Fibroblast of the aortic adventitia (primary cell): Measurements from ENCODE around the gene SIK3. TPM values are rescaled to one million over a fixed set of nuclear protein-coding genes. Genes with fewer than 3 reads are reported as not detected.
"Not testable (repeated sequence)": the region's sequence is repeated elsewhere in the genome, so short reads cannot be mapped to it uniquely, and the experiment has no call there.

Experiments used
- DNase-seq: peaks from one replicate; pipeline ENCODE4 v3.0.0-alpha.2; 2010; ENCODE audit warnings: low read depth
- H3K4me3 ChIP-seq: 2 replicates; pipeline ENCODE4 v1.5.1; 2011; ENCODE audit warnings: low read depth, mild to moderate bottlenecking, control low read depth, low read length, moderate library complexity
- CTCF ChIP-seq: IDR thresholded peaks from 2 replicates; pipeline ENCODE4 v1.5.1; 2011; ENCODE audit warnings: mild to moderate bottlenecking, low read length, control low read depth, inconsistent platforms; ENCODE audit not compliant: insufficient read depth
- total RNA-seq: library from RNA; depleted of rRNA; stranded (reverse); fragments of >200 nt; gene quantifications from 2 replicates; pipeline ENCODE4 v1.2.3, GENCODE V29; 2012; ENCODE audit warnings: low replicate concordance

SIK3 gene
- total RNA-seq, 1 donor = 18.4 TPM

DNA sequence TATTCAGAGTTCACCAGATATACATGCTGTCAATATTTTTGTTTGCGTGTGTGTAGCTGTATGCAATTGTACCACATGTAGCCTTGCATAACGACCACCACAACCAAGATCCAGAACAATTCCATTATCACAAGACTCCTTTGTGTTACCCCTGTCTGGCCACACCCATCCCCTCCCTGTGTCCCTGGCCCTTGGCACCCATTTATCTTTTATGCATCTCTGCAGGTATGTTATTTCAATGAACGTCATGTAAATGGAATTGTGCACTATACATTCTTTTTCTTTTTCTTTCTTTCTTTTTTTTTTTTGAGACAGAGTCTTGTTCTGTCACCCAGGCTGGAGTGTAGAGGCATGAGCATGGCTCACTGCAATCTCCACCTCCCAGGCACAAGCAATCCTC lies 36.2 kb upstream of the SIK3 start:
- no peak overlapping the region for H3K4me3 ChIP-seq
- no peak for DNase-seq
- TF ChIP-seq CTCF = no peak

GRCh38 chr11:117130879-117131278 lies 32.7 kb upstream of the SIK3 start:
- TF ChIP-seq CTCF = no peak

GRCh38 chr11:117130396-117130795 lies 32.2 kb upstream of the SIK3 start:
- not testable (repeated sequence) for H3K4me3 ChIP-seq, DNase-seq

More at GRCh38 chr11:117130879-117131278, 32.7 kb upstream of the SIK3 start:
- no peak overlapping the region for H3K4me3 ChIP-seq
- DNase-seq = no peak

DNA sequence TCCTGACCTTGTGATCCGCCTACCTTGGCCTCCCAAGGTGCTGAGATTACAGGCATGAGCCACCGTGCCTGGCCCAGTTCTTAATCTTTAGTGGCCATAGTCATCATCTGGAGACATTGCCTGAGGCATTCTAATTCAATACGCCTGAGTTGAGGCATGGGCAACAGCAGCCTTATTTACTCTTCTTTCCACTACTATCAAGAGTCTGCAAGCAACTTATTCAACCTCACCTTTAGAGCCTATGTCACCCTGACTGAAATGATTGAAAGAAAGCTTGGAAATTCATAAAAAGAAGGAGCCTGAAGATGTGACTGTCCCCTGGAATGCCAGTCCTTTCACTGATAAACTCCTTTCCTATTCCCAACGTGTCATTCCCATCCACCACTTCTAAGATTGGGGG lies 30.1 kb upstream of the SIK3 start:
- DNase-seq = no peak
- H3K4me3 ChIP-seq = no peak overlapping the region
- no peak for TF ChIP-seq CTCF

DNA sequence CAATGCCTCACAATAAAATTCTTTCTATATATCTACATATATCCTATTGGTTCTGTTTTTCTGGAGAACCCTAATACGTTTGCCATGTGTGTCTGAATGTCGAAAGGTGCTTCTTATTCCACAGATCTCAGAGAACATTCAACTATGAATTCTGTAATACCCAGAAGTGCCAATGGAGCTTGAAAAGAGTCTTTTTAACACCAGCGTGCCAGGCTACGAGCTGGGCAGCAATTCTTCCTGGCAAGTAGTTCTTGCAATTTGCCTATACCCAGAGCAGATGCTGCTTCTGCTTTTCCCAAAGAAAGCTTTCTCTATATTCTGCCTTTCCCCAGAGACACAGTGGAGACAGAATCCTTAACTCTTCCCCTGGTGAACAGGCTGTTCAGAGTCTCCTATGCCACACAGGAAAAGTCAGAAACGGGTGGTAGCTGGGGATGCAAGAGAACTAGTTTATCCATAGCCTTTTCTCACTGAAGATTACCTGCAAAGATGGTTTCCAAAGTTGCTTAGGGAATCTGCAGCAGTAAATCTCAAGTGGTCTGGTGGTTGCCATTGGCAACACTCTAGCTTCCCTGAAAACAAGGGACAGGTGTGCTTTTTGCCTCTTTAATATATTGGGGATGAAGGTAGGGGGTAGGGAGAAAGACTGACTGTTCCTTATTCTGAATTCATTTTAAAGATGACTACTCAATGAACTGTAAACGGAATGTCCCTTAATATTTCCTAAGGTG lies 29.1 kb upstream of the SIK3 start:
- DNase-seq = no peak
- no peak for TF ChIP-seq CTCF

GRCh38 chr11:117126223-117126965 lies 28.2 kb upstream of the SIK3 start:
- no peak for DNase-seq
- H3K4me3 ChIP-seq = no peak overlapping the region
- TF ChIP-seq CTCF = no peak

More for the DNA sequence above, 29.1 kb upstream of the SIK3 start:
- no peak overlapping the region for H3K4me3 ChIP-seq

GRCh38 chr11:117122556-117122955 lies 24.3 kb upstream of the SIK3 start:
- DNase-seq = no peak
- no peak overlapping the region for H3K4me3 ChIP-seq
- no peak for TF ChIP-seq CTCF
